NOMO-1 treated with dmso at 0.1 percent for 144 hours (cell line): ENCODE data around the gene WFDC11.
A peak's percentile ranks its signal among the peaks of the same experiment; 100 is the strongest.

Experiments used
- DNase-seq: peaks from one replicate; lab custom pipeline; 2025; ENCODE audit not compliant: unreplicated experiment; lab: John Stamatoyannopoulos, UW

WFDC11 gene

DNA sequence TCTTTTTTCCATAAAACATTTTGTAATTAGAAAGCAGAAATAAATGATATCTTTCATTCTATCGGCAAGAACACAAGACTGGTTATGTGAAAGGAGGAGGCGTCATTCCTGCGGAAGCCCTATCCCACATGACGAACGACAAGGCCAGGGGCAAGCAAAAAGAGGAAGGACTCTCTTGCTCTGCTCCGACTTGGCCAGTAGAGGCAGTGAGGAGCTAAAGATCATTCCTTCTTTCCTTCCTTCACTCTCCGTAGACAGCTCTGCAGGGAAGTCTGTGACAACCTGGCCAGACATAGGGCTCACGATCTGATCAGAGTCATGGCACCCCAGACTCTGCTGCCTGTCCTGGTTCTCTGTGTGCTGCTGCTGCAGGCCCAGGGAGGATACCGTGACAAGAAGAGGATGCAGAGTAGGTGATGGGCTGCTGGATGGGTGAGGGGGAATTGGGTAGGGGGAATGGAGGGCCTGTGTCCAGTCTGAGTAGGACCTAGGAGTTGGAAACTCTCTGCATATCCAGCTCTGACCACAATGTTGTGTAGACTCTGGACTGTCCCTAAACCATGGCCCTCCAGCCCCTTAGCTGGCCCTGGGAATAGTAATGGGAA is 40.4 kb downstream of the WFDC11 start, which contains the start of gene WFDC10A:
TSS of gene WFDC10A (plus strand) at position 244 of the 605 bp plus-strand sequence. CDS start at position 319, 75 bp downstream.
- peak; percentile 70 for DNase-seq

DNA sequence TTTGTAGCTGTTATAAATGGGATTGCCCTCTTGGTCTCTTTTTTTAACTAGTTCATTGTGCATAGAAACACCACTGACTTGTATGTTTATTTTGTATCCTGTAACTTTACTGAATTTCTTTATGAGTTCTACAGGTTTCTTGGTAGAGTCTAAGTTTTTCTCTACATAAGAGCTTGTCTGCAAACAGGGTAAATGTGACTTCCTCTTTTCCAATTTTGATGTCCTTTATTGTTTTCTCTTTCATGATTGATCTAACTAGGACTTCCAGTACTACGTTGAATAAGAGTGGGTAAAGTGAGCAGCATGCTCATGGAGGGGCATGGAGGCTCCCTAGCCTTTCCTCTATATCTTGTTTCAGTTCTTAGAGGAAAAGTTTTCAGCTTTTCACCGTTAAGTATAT is 43.5 kb downstream of the WFDC11 start:
- no peak for DNase-seq

DNA sequence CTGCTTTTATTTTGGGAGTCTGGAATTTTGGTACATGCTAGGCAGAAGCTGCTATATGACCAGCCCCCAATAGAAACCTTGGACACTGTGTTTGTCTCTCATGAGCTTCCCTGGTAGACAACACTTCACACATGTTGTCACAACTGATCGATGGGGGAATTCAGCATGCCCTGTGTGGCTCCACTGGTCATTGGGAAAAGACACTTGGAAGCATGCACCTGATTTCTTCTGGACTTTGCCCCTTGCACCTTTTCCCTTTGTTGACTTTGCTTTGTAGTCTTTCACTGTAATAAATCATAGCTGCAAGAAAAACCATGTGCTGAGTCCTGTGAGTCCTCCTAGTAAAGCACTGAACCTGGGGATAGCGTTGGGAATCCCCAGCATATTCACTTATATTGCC is 48.4 kb downstream of the WFDC11 start:
- no peak for DNase-seq

DNA sequence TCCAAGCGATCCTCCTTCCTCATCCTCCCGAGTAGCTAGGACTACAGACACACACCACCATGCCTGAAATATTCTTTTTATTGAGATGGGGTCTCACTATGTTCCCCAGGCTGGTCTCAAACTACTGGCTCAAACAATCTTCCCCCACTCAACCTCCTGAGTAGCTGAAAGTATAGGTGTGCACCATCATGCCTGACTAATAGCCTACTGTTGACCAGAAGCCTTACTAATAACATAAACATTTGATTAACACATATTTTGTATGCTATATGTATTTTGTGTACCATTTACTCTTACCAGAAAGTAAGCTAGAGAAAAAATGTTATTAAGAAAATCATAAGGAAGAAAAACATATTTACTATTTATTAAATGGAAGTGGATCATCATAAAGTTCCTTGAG is 52.4 kb downstream of the WFDC11 start:
- no peak for DNase-seq

DNA sequence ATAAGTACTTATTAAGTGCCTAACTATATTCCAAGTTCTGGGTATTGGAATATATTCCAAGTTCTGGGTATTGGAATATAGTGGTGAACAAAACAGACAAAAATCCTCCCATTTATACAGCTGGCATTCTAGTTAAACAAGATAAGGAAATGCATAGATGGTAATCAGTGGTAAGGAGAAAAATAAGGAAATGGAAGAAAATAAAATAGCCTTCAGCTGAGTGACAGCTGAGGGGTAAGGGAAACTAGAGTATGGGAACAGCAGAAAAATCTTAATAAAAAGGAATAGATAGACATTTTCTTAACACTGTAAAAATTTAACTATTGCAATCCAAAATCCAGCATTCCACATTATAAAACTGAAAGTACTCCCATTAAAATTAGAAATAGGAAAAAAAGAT is 57.7 kb downstream of the WFDC11 start:
- no peak for DNase-seq

DNA sequence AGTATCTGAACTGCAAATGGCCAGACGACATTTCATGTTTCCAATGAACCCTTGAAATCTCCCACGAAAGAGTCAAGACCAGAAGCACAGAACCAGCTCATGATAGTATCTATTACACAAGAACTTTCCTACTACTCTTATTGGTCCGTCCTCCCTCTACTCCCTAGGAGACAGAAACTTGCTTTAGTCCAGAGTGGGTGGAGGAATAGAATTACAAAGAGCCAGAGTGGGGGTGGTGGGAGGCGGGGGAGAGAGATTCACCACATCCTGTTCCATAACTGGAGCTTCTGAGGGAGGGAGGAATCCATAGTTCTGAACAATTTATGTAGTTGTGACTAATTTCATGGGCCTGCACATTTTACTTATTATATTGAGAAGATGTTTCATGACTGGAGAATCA is 59.0 kb downstream of the WFDC11 start:
- no peak for DNase-seq

DNA sequence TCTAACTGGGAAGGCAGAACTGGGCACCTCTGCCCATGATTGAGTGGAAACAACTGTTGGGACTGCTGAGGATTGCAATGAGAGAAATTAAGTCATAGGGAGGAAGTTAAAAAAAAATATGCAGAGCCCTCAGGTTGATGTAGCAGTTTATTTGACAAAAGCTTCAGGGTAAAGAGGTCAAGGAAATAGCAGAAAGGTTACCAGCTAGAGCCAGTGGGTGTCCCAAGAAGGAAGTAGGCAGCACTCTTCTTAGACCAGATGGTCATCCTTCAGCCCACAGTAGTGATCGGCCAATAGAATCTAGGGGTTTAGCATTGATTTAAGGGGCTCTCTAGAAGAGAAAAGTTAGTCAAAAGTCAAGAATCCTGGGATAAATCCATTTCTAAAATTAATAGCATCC is 62.2 kb downstream of the WFDC11 start:
- DNase-seq = no peak
